Mucosa of rectum (tissue), 2 donors: ENCODE results near the gene LRRC56.

Experiments
- H3K27ac ChIP-seq, 2 donors: one replicate each; pipeline ENCODE4 v1.7.0; 2013; ENCODE audit warnings: inconsistent platforms in 2 of 2, low read depth in 2 of 2, low read length in 2 of 2
- H3K27me3 ChIP-seq, 2 donors: one replicate each; pipeline ENCODE4 v1.7.0; 2013; ENCODE audit warnings: low read length in 2 of 2; ENCODE audit not compliant: control insufficient read depth in 2 of 2, insufficient read depth in 2 of 2
- H3K36me3 ChIP-seq, 2 donors: one replicate each; pipeline ENCODE4 v1.7.0; 2013; ENCODE audit warnings: low read length in 2 of 2; ENCODE audit not compliant: control insufficient read depth in 2 of 2, insufficient read depth in 2 of 2
- H3K4me1 ChIP-seq, 2 donors: one replicate each; pipeline ENCODE4 v1.7.0; 2013; ENCODE audit warnings: low read length in 2 of 2, mild to moderate bottlenecking in 1 of 2; ENCODE audit not compliant: control insufficient read depth in 2 of 2, insufficient read depth in 2 of 2
- H3K4me3 ChIP-seq, 2 donors: one replicate each; pipeline ENCODE4 v1.7.0; 2013; ENCODE audit warnings: low read length in 2 of 2
- H3K9ac ChIP-seq, 2 donors: one replicate each; pipeline ENCODE4 v1.7.0; 2013; ENCODE audit warnings: low read length in 2 of 2, low read depth in 1 of 2, mild to moderate bottlenecking in 1 of 2
- H3K9me3 ChIP-seq, 2 donors: one replicate each; pipeline ENCODE4 v1.7.0; 2013; ENCODE audit warnings: low read length in 2 of 2; ENCODE audit not compliant: control insufficient read depth in 2 of 2
- donor health status: healthy.
- donor health status: Normal muscosa, but diverticular disease.

Gene LRRC56

GRCh38 chr11:575996-576768, 38.9 kb downstream of the LRRC56 start, which contains the start of gene PHRF1:
Gene PHRF1 (plus strand): TSS chr11:576470. CDS start chr11:581513, 5,043 bp downstream.
- Histone ChIP-seq H3K36me3 (no peaks in the 10 kb centered on the region), H3K9ac (peak within 1 kb of the TSS; percentile 86 to 96), H3K4me1 (peaks cover 20 to 29% of the 10 kb centered on the region in 2 donors), H3K4me3 (peak within 1 kb of the TSS; percentile 93 to 97), H3K27ac (peak within 1 kb of the TSS; percentile 90), H3K9me3 (no peaks in the 10 kb centered on the region), H3K27me3 (peaks cover 0 to 3% of the 10 kb centered on the region in 2 donors)

DNA sequence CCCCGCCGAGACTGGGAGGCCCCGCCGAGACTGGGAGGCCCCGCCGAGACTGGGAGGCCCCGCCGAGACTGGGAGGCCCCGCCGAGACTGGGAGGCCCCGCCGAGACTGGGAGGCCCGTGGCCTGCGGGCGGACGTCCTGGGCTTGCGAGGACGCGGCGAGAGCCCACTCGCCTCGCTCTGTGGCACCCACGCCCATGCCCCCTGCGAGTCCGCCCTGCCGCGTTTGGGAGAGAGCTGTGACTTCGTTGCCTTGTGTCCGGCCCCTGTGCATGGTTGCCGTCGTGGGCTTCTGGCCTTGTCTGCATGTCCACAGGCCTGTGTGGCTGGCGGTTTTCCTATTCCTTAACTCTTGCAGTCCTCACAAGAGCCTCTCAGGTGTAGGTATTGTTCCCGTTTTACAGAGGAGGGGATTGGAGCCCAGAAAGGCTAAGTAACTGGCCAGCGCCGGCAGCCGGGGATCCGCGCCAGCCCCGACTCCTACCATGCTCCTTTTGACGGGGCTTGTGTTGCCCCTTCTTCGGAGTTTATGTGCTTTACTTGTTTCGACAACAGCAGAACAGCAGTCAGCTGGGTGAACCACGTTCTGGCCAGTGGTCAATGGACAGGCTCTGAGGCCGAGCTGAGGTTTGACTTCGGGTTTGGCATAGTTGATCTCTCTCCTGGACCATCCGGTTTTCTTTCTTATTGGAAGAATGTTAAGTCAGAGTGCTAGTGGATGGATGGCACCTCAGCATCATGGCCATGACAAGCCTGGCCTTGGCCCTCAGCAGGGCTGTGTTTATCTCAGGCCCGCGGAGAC, 39.7 kb downstream of the LRRC56 start:
- peak overlapping the region; percentile 70 to 71 for H3K27ac ChIP-seq
- H3K27me3 ChIP-seq, result peaks cover 0 to 3% of the 10 kb centered on the region in 2 donors
- peak overlapping the region; percentile 93 to 97 for H3K4me3 ChIP-seq
- H3K4me1 ChIP-seq, result peaks cover 20 to 29% of the 10 kb centered on the region in 2 donors
- H3K9me3 ChIP-seq, result no peaks in the 10 kb centered on the region
- H3K9ac ChIP-seq, result peak overlapping the region; percentile 78 to 86
- H3K36me3 ChIP-seq, result peaks cover 4 to 6% of the 10 kb centered on the region in 2 donors

- no peaks in the 10 kb centered on the region for H3K9me3 ChIP-seq
- peak overlapping the region; percentile 93 to 97 for H3K4me3 ChIP-seq
- H3K36me3 ChIP-seq, result peaks cover 5 to 10% of the 10 kb centered on the region in 2 donors
- H3K27ac ChIP-seq, result no peak overlapping the region
- H3K4me1 ChIP-seq, result peaks cover 20 to 29% of the 10 kb centered on the region in 2 donors
- H3K27me3 ChIP-seq, result peaks cover 0 to 3% of the 10 kb centered on the region in 2 donors
- peak overlapping the region; percentile 78 to 86 for H3K9ac ChIP-seq
These were observed 40.2 kb downstream of the LRRC56 start for GRCh38 chr11:577611-577894.

GRCh38 chr11:578276-579035, 41.1 kb downstream of the LRRC56 start:
- Histone ChIP-seq H3K4me3 (peak overlapping the region; percentile 21 to 93), H3K27me3 (peaks cover 0 to 3% of the 10 kb centered on the region in 2 donors), H3K9me3 (no peaks in the 10 kb centered on the region), H3K9ac (peak overlapping the region in 1 of 2 donors; percentile 86), H3K36me3 (peaks cover 7 to 11% of the 10 kb centered on the region in 2 donors), H3K4me1 (peaks cover 20 to 29% of the 10 kb centered on the region in 2 donors), H3K27ac (no peak overlapping the region)

DNA sequence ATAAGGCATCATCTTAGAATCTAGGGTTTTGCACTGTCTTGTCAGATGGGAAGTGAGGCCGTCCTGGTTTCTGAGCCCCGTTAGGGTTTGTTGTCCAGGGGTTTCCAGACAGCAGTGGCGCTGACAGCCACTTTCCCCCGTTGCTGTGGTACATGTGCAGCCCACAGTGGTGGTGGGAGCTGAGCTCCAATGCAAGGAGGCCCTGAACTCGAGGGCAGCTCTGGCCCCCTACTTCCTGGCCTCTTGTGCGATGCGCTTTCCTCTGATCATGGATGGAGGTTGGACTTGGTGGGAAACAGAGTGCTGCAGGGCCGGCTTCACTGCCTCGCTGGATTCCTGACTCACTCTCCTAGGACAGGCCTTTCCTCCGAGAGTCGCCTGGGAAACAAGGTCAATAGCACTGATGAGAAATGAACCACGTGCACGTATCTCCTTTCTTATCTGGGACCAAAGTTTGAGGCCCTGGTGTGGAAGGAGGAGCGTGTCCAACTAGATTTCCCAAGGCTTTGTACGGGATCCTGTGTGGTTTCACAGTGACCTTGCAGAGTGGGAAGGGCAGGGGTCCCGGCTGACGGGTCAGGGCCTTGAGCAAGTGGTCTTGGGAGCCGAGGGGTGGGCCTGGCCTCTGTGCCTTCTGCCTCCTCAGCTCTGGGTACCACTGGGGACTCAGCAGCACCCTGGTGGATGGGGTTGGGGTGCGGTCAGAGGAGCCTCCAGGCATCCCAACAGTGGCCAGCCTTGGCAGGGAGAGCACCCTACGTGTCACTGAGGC, 42.7 kb downstream of the LRRC56 start:
- H3K4me3 ChIP-seq, result no peak overlapping the region
- H3K9ac ChIP-seq, result no peak overlapping the region
- peaks cover 0 to 1% of the 10 kb centered on the region in 2 donors for H3K27me3 ChIP-seq
- H3K36me3 ChIP-seq, result peaks cover 17 to 19% of the 10 kb centered on the region in 2 donors
- H3K9me3 ChIP-seq, result no peaks in the 10 kb centered on the region
- peaks cover 20 to 22% of the 10 kb centered on the region in 2 donors for H3K4me1 ChIP-seq
- no peak overlapping the region for H3K27ac ChIP-seq

- H3K9me3 ChIP-seq, result no peaks in the 10 kb centered on the region
- peaks cover 18 to 20% of the 10 kb centered on the region in 2 donors for H3K4me1 ChIP-seq
- H3K9ac ChIP-seq, result no peak overlapping the region
- no peak overlapping the region for H3K4me3 ChIP-seq
- no peak overlapping the region for H3K27ac ChIP-seq
- peaks cover 19 to 25% of the 10 kb centered on the region in 2 donors for H3K36me3 ChIP-seq
- no peaks in the 10 kb centered on the region for H3K27me3 ChIP-seq
These were observed 44.0 kb downstream of the LRRC56 start for GRCh38 chr11:581342-581741.

DNA sequence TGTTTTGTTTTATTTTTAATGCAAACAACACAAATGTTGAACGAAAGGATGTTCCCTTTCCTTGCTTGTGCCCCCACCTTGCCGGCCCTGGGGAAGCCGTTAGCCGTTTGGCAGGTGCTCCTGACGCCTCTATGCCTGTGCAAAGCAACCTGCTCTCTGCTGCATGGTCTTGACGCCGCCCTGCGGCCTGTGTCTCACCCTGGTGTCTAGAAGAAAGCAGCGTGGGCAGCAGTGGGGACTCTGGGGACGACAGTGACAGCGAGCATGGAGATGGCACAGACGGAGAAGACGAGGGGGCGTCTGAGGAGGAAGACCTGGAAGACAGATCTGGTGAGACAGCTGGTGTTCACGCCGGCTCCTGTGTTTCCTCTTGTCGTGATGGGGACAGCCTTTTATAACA, 44.4 kb downstream of the LRRC56 start:
- H3K9me3 ChIP-seq, result no peaks in the 10 kb centered on the region
- H3K27ac ChIP-seq, result no peak overlapping the region
- H3K9ac ChIP-seq, result no peak overlapping the region
- peaks cover 23 to 29% of the 10 kb centered on the region in 2 donors for H3K36me3 ChIP-seq
- H3K27me3 ChIP-seq, result no peaks in the 10 kb centered on the region
- H3K4me1 ChIP-seq, result peaks cover 18 to 20% of the 10 kb centered on the region in 2 donors
- no peak overlapping the region for H3K4me3 ChIP-seq

GRCh38 chr11:584287-584686, 47.0 kb downstream of the LRRC56 start:
- no peak overlapping the region for H3K27ac ChIP-seq
- H3K4me3 ChIP-seq, result no peak overlapping the region
- H3K36me3 ChIP-seq, result peaks cover 40 to 45% of the 10 kb centered on the region in 2 donors
- H3K27me3 ChIP-seq, result no peaks in the 10 kb centered on the region
- peaks cover 1 to 2% of the 10 kb centered on the region in 2 donors for H3K4me1 ChIP-seq
- H3K9me3 ChIP-seq, result no peaks in the 10 kb centered on the region
- no peak overlapping the region for H3K9ac ChIP-seq
